ENCODE data around the gene SPSB4.

SPSB4 gene

GRCh38 chr3:141089339-141090152 lies 38.4 kb downstream of the SPSB4 start (continued):
- TF ChIP-seq ZNF362 (tag by site-specific recombination; IDR thresholded peaks at IDR 0.05) (no peak), ZNF488 (tag by site-specific recombination; IDR thresholded peaks at IDR 0.05) (no peak), ZNF843 (tag by site-specific recombination; IDR thresholded peaks at IDR 0.05) (no peak), FEZF1 (tag by site-specific recombination; IDR thresholded peaks at IDR 0.05) (no peak)

- H3K4me3 ChIP-seq (ENCODE audit: low read depth, low read length) = no peak overlapping the region
- ChIA-PET CTCF (interaction anchor here (1.2 kb wide), 1 partner anchor 14 kb away, joined by 4 read pairs; no protein-coding TSS in a partner anchor), POLR2A (no interaction called here)
- no peak overlapping the region for H3K27ac ChIP-seq (ENCODE audit: extremely low read depth, low read depth, low read length)
- TF ChIP-seq PRDM1 (tag by site-specific recombination; IDR thresholded peaks at IDR 0.05) (no peak), ZNF530 (tag by site-specific recombination; IDR thresholded peaks at IDR 0.05; ENCODE audit: low read depth) (no peak), ZBTB10 (tag by site-specific recombination; IDR thresholded peaks at IDR 0.05) (no peak), ZNF624 (tag by site-specific recombination; IDR thresholded peaks at IDR 0.05) (no peak), ZNF19 (tag by site-specific recombination; IDR thresholded peaks at IDR 0.05; ENCODE audit: low read depth) (no peak), ZNF664 (tag by site-specific recombination; IDR thresholded peaks at IDR 0.05) (no peak), TSHZ1 (tag by site-specific recombination; IDR thresholded peaks at IDR 0.05; ENCODE audit: borderline replicate concordance) (no peak), ZNF639 (tag by site-specific recombination; IDR thresholded peaks at IDR 0.05) (no peak), ZNF132 (tag by site-specific recombination; IDR thresholded peaks at IDR 0.05; ENCODE audit: borderline replicate concordance) (no peak), SP3 (tag by site-specific recombination; IDR thresholded peaks at IDR 0.05) (no peak), ZNF23 (tag by site-specific recombination; IDR thresholded peaks at IDR 0.05; ENCODE audit: borderline replicate concordance) (no peak), OSR2 (tag by site-specific recombination; IDR thresholded peaks at IDR 0.05) (no peak)
- TF ChIP-seq, protein P1, sequence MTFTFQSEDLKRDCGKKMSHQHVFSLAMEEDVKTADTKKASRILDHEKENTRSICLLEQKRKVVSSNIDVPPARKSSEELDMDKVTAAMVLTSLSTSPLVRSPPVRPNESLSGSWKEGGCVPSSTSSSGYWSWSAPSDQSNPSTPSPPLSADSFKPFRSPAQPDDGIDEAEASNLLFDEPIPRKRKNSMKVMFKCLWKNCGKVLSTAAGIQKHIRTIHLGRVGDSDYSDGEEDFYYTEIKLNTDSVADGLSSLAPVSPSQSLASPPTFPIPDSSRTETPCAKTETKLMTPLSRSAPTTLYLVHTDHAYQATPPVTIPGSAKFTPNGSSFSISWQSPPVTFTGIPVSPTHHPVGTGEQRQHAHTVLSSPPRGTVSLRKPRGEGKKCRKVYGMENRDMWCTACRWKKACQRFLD (tag by site-specific recombination; IDR thresholded peaks at IDR 0.05) = no peak
- no peaks in the 10 kb centered on the region for H3K9me3 ChIP-seq (ENCODE audit: control insufficient read depth, insufficient read depth, low read depth, low read length)
- H3K4me1 ChIP-seq (ENCODE audit: control insufficient read depth, insufficient read depth, low read length) = no peaks in the 10 kb centered on the region
- no peaks in the 10 kb centered on the region for H3K36me3 ChIP-seq (ENCODE audit: control insufficient read depth in 2 of 2, insufficient read depth in 1 of 2, low read length in 2 of 2)
These were observed 40.3 kb downstream of the SPSB4 start for GRCh38 chr3:141091426-141091825.
